HFF-Myc (cell line): ENCODE data around the gene FASTK.

Source experiments
- DNase-seq: peaks from one replicate; pipeline ENCODE4 v3.0.0-alpha.2; 2011; ENCODE audit warnings: low read depth; ENCODE audit errors: extremely low read depth
- H3K4me3 ChIP-seq: replicated peaks from 2 replicates; pipeline ENCODE4 v1.5.1; 2011; ENCODE audit warnings: low read depth, mild to moderate bottlenecking, control low read depth, low read length
- CTCF ChIP-seq: IDR thresholded peaks from 2 replicates; pipeline ENCODE4 v1.5.1; 2012; ENCODE audit warnings: mild to moderate bottlenecking, low read depth, low read length, control low read depth; ENCODE audit errors: missing control alignments

FASTK gene

GRCh38 chr7:151114151-151115090, 33.8 kb upstream of the FASTK start:
- H3K4me3 ChIP-seq: peak overlapping the region; percentile 14; the same call in 1 of the 2 replicates
- DNase-seq: no peak
- TF ChIP-seq CTCF: no peak

GRCh38 chr7:151113344-151114150, 32.9 kb upstream of the FASTK start:
- H3K4me3 ChIP-seq: peak overlapping the region; percentile 9; the same call in 1 of the 2 replicates
- no peak for TF ChIP-seq CTCF
- peak; percentile 22 for DNase-seq

- no peak for DNase-seq
- no peak overlapping the region for H3K4me3 ChIP-seq
- TF ChIP-seq CTCF: peak; percentile 73
These were observed 30.5 kb upstream of the FASTK start for GRCh38 chr7:151110941-151111645.

- no peak overlapping the region for H3K4me3 ChIP-seq
- no peak for TF ChIP-seq CTCF
These were observed 29.8 kb upstream of the FASTK start for GRCh38 chr7:151110236-151110940.

GRCh38 chr7:151109094-151110048, 28.8 kb upstream of the FASTK start:
- no peak overlapping the region for H3K4me3 ChIP-seq
- DNase-seq: no peak
- TF ChIP-seq CTCF: no peak

More at GRCh38 chr7:151110236-151110940, 29.8 kb upstream of the FASTK start:
- no peak for DNase-seq
